HG03025 (cell line): ENCODE data around the gene INTS15.
"Not testable (repeated sequence)": the region's sequence is repeated elsewhere in the genome, so short reads cannot be mapped to it uniquely, and the experiment has no call there.

ENCODE experiments used
- ATAC-seq: cut with Tn5 transposase; IDR thresholded peaks from one replicate; pipeline ENCODE4 v1.9.1; 2021; ENCODE audit warnings: mild to moderate bottlenecking, moderate library complexity; ENCODE audit not compliant: unreplicated experiment, low FRiP score

The INTS15 gene

DNA sequence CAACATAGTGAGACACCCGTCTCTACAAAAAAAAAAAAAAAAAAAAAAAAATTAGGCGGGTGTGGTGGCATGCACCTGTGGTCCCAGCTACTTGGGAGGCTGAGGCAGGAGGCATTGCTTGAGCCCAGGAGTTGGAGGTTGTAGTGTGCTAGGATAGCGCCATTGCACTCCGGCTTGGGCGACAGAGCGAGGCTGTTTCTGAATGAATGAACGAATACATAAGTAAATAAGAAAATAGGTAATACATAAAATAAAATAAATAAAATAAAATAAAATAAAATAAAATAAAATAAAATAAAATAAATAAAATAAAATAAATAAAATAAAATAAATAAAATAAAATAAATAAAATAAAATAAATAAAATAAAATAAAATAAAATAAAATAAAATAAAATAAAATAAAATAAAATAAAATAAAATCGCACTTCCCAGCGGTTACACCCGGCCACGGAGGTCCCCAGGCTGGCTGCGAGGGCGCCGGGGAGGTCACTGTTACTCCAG, 12.9 kb upstream of the INTS15 start:
- ATAC-seq = not testable (repeated sequence)

DNA sequence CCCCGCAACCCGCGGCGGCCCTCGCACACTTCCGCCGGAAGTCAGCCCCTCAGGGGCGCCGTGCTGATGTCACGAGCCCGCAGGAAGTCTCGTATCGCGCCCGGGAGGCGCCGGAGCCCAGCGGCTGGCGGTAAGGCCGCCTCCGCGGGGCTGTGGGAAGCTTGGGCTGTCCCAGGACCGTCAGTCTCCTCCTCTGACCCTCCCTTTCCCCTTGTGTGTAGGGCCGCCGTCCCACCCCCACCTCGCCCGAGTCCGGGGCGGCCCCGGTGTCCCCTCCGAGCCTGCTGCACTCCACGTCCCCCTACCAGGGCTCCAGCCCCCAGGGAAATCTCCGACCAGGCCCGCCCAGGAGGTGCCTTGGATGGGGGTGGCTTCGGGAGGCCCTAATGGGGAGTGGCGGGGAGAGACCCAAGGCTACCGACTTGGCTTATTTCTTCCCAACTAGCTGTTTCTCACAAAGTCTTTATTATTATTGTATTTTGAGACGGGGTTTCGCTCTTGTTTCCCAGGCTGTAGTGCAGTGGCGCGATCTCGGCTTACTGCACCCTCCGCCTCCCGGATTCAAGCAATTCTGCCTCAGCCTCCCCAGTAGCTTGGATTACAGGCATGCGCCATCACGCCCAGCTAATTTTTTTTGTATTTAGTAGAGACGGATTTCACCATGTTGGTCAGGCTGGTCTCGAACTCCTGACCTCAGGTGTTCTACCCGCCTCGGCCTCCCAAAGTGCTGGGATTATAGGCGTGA, 12.3 kb upstream of the INTS15 start, which contains the start of gene ZDHHC4:
TSS of gene ZDHHC4 (plus strand) at position 86 of the 745 bp plus-strand sequence. CDS start 3,108 bp downstream, outside the sequence.
- peak; percentile 96 for ATAC-seq

DNA sequence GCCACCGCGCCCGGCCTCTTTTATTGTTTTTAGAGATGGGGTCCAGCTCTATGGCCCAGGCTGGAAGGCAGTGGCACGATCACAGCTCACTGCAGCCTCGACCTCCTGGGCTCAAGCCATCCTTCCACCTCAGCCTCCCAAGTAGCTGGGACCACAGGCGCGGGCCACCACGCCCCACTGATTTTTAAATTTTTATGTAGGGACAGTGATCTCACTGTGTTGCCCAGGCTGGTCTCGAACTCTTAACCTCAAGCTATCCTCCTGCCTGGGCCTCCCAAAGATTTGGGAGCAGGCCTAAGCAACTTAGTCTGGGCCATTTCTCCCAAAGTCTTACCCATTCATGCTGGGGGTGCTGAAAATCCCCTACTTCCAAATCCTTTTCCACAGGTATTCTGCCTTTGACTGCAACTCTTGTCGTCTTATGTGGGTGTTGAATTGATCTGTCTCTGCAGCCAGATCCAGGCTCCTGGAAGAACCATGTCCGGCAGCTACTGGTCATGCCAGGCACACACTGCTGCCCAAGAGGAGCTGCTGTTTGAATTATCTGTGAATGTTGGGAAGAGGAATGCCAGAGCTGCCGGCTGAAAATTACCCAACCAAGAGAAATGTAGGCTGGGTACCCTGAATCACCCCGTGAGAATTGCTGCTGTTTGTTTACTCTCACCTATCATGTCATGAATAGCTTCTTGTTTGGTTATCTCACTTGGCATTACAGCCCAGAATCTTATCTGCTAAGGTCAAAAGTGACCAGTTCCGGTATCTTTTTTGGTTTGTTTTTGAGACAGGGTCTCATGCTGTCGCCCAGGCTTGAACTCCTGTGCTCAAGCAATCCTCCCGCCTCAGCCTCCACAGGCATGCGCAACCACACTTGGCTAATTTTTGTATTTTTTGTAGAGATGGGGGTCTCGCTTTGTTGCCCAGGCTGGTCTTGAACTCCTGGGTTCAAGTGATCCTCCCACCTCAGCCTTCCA, 11.4 kb upstream of the INTS15 start:
- ATAC-seq = no peak

- no peak for ATAC-seq
Measured at GRCh38 chr7:6579446-6579845, 10.4 kb upstream of the INTS15 start.

DNA sequence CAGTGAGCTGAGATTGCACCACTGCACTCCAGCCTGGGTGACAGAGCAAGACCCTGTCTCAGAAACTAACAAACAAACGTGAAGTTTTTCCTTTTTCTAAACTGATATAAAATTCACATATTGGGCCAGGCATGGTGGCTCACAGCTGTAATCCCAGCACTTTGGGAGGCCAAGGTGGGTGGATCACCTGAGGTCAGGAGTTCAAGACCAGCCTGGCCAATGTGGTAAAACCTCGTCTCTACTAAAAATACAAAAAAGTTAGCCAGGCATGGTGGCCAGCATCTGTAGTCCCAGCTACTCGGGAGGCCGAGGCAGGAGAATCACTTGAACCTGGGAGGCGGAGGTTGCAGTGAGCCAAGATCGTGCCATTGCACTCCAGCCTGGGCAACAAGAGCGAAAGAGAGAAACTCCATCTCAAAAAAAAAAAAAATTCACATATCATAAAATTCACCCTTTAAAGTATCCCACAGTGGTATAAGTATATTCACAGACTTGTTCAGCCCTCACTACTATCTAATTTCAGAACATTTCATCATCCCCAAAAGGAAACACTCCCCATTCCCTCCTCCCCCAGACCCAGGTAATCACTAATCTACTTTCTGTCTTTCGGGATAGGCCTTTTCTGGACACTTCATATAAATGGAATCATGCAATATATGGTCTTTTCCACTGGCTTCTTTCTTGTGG, 3.9 kb upstream of the INTS15 start:
- not testable (repeated sequence) for ATAC-seq

DNA sequence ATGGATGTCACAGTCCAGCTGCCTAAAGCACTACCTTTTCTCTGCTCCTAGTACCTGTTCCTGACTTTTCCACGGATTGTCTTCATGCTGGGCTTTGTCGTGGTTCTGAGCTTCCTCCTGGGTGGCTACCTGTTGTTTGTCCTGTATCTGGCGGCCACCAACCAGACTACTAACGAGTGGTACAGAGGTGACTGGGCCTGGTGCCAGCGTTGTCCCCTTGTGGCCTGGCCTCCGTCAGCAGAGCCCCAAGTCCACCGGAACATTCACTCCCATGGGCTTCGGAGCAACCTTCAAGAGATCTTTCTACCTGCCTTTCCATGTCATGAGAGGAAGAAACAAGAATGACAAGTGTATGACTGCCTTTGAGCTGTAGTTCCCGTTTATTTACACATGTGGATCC, 1.3 kb upstream of the INTS15 start:
- no peak for ATAC-seq

- ATAC-seq = no peak
Measured at GRCh38 chr7:6589151-6589828, 531 bp upstream of the INTS15 start.

- ATAC-seq = no peak
Measured at GRCh38 chr7:6590645-6591110, 857 bp downstream of the INTS15 start.

- ATAC-seq = no peak
Measured at GRCh38 chr7:6600093-6600492, 10.3 kb downstream of the INTS15 start.

- no peak for ATAC-seq
Measured at GRCh38 chr7:6604458-6604857, 14.6 kb downstream of the INTS15 start.

DNA sequence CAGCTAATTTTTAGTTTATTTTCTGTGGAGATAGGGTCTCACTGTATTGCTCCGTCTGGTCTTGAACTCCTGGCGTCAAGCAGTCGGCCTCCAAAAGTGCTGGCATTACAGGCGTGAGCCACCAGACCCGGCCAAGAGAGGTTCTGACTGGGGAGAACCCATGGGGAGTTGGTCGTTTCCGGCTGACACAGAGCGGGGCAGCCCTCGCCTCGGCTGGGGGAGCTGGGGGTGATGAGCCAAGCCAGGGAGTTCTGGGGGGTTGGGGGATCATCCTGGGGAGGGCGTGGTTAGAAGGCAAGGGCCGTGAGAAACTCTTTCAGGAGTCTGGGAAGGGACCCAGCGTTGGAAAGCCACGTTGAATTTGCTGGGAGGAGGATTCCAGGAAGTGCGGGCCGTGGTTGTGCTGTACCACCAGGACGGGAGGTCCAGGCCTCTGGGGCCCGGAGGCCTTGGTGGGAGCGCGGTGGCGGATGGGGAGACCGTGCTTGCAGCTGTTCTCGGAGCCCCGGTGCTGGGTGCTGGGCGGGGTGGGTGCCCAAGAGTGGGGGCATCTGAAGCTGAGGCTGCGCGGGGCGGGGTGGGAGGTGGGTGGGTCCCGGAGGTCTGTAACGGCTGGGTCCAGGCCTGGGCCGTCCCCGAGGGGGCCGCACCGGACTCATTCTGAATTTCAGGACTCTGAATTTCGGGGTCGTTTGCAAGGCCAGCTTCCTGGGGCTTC, 17.2 kb downstream of the INTS15 start:
- ATAC-seq = no peak

- no peak for ATAC-seq
Measured at GRCh38 chr7:6607651-6608051, 17.8 kb downstream of the INTS15 start.

GRCh38 chr7:6608081-6608480, 18.3 kb downstream of the INTS15 start:
- no peak for ATAC-seq

GRCh38 chr7:6608794-6609193, 19.0 kb downstream of the INTS15 start:
- no peak for ATAC-seq

DNA sequence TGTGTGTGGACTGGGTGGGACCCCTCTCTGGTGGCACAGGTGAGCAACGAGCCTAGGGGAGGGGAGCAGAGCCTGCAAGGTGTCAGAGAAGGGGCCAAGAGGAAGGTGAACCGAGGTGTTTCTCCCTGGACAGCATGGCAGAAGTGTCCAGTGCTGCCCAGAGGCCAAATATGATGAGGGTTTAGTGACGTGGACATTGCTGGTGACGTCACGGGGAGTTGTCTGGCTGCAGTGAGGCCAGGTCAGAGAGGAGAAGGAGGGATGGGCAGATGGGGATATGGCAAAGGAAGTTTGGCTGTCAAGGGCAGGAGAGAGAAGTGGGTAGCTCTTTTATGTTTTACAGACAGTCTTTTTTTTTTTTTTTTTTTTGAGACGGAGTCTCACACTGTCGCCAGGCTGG, 23.0 kb downstream of the INTS15 start:
- ATAC-seq = no peak

DNA sequence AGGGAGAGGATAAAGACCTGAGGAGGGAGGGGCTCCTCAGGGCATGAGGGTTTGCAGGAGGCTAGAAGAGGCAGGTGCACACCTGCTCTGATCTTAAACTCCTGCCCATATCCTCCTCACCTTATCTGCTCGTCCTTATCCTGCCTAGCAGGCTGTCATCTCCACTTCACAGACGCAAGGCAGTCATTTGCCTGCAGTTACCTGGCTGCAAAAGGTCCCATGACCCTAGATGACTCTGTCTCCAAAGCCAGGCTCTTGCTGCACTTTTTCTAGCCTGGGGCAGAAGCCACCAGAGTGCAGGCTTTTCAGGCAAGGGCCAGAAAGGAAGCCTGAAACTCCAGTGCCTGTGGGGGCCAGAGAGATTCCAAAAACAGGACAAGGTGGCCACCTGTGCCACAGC, 23.9 kb downstream of the INTS15 start:
- ATAC-seq = no peak

GRCh38 chr7:6614953-6615722, 25.3 kb downstream of the INTS15 start, which contains the start of gene ZNF853:
ZNF853 (plus strand) TSS chr7:6615610; CDS start chr7:6616175, 565 bp downstream.
- ATAC-seq = no peak

- no peak for ATAC-seq
Measured at GRCh38 chr7:6615723-6616555, 26.1 kb downstream of the INTS15 start.
